ENCODE data around the gene PEA15. TPM values are rescaled to one million over a fixed set of nuclear protein-coding genes. Genes with fewer than 3 reads are reported as not detected.

PEA15 gene
- total and polyA plus RNA-seq, 5 experiments from 2014 or later: 3.9 to 13.2 (median 4.6) TPM

GRCh38 chr1:160236806-160237205, 31.6 kb downstream of the PEA15 start:
- no peak for DNase-seq
- POLR2A ChIA-PET: interaction anchor here (0.6 kb wide), 1 partner anchor 8 kb away, joined by 3 read pairs; no protein-coding TSS in a partner anchor
- Mint-ChIP-seq H3K27ac (peak overlapping the region in 1 of 10 donors; percentile 34), H3K36me3 (peaks cover 6 to 93% (median 20%) of the 10 kb centered on the region in 3 donors), H3K27me3 (no peaks in the 10 kb centered on the region), H3K9me3 (no peaks in the 10 kb centered on the region), H3K4me3 (no peak overlapping the region), H3K4me1 (peaks cover 5 to 17% (median 13%) of the 10 kb centered on the region in 4 donors)
- no peak for ATAC-seq

- POLR2A ChIA-PET: no interaction called here
- Mint-ChIP-seq H3K27ac (no peak overlapping the region), H3K9me3 (no peaks in the 10 kb centered on the region), H3K4me3 (no peak overlapping the region), H3K4me1 (peaks cover 5 to 17% (median 13%) of the 10 kb centered on the region in 4 donors), H3K27me3 (no peaks in the 10 kb centered on the region), H3K36me3 (peaks cover 6 to 95% (median 20%) of the 10 kb centered on the region in 3 donors)
- no peak for DNase-seq
- ATAC-seq: no peak
Measured at GRCh38 chr1:160237558-160237957, 32.4 kb downstream of the PEA15 start.

- ATAC-seq (no peak), DNase-seq (no peak)
- POLR2A ChIA-PET: interaction anchor here (0.5 to 0.6 kb wide), 2 partner anchors 12 to 191 kb away, joined by 3 read pairs; no protein-coding TSS in a partner anchor
- Mint-ChIP-seq H3K4me3 (no peak overlapping the region), H3K27me3 (no peaks in the 10 kb centered on the region), H3K27ac (peak overlapping the region in 2 of 10 donors; percentile 29 to 30), H3K9me3 (no peaks in the 10 kb centered on the region), H3K36me3 (peaks cover 6 to 95% (median 16%) of the 10 kb centered on the region in 3 donors), H3K4me1 (peaks cover 7 to 23% (median 15%) of the 10 kb centered on the region in 4 donors)
Measured at GRCh38 chr1:160238408-160238807, 33.2 kb downstream of the PEA15 start.

GRCh38 chr1:160239582-160240299, 34.6 kb downstream of the PEA15 start:
- Mint-ChIP-seq H3K27me3 (no peaks in the 10 kb centered on the region), H3K9me3 (no peaks in the 10 kb centered on the region), H3K36me3 (peaks cover 6 to 93% (median 19%) of the 10 kb centered on the region in 3 donors), H3K27ac (peak overlapping the region in 2 of 10 donors; percentile 31 to 43), H3K4me3 (no peak overlapping the region), H3K4me1 (peaks cover 5 to 22% (median 13%) of the 10 kb centered on the region in 4 donors)
- ATAC-seq (no peak), DNase-seq (no peak)
- POLR2A ChIA-PET: interaction anchor here (0.6 to 0.8 kb wide), 2 partner anchors 15 to 23 kb away, joined by 3 to 4 read pairs; partner anchors contain the start of gene DCAF8

GRCh38 chr1:160243767-160244166, 38.6 kb downstream of the PEA15 start:
- POLR2A ChIA-PET: interaction anchor here (1.1 kb wide), 1 partner anchor 18 kb away, joined by 3 read pairs; the partner anchor contains the start of gene DCAF8
- ATAC-seq (no peak), DNase-seq (no peak)
- Mint-ChIP-seq H3K4me3 (no peak overlapping the region), H3K27me3 (no peaks in the 10 kb centered on the region), H3K36me3 (peaks cover 0 to 65% (median 14%) of the 10 kb centered on the region in 3 donors), H3K27ac (peak overlapping the region in 3 of 10 donors; percentile 7 to 57 (median 16)), H3K9me3 (no peaks in the 10 kb centered on the region), H3K4me1 (peaks cover 13 to 30% (median 18%) of the 10 kb centered on the region in 4 donors)

- H3K27me3 Mint-ChIP-seq: no peaks in the 10 kb centered on the region
- H3K27ac Mint-ChIP-seq: peak overlapping the region in 1 of 10 donors; percentile 10
- peaks cover 13 to 30% (median 18%) of the 10 kb centered on the region in 4 donors for H3K4me1 Mint-ChIP-seq
- POLR2A ChIA-PET: interaction anchor here (1.1 kb wide), 1 partner anchor 18 kb away, joined by 3 read pairs; the partner anchor contains the start of gene DCAF8
- no peak for DNase-seq
- no peaks in the 10 kb centered on the region for H3K9me3 Mint-ChIP-seq
- H3K36me3 Mint-ChIP-seq: peaks cover 0 to 60% (median 12%) of the 10 kb centered on the region in 3 donors
- no peak overlapping the region for H3K4me3 Mint-ChIP-seq
- no peak for ATAC-seq
Measured at GRCh38 chr1:160244209-160244608, 39.0 kb downstream of the PEA15 start.

GRCh38 chr1:160245434-160245833, 40.2 kb downstream of the PEA15 start:
- H3K4me3 Mint-ChIP-seq: no peak overlapping the region
- peaks cover 0 to 52% (median 7%) of the 10 kb centered on the region in 3 donors for H3K36me3 Mint-ChIP-seq
- peak overlapping the region in 2 of 10 donors; percentile 10 to 21 for H3K27ac Mint-ChIP-seq
- no peaks in the 10 kb centered on the region for H3K9me3 Mint-ChIP-seq
- H3K4me1 Mint-ChIP-seq: peaks cover 13 to 30% (median 20%) of the 10 kb centered on the region in 4 donors
- ATAC-seq: no peak
- H3K27me3 Mint-ChIP-seq: no peaks in the 10 kb centered on the region
- DNase-seq: no peak
- POLR2A ChIA-PET: interaction anchor here (0.6 kb wide), 1 partner anchor 9 kb away, joined by 3 read pairs; no protein-coding TSS in a partner anchor

GRCh38 chr1:160247053-160247452, 41.9 kb downstream of the PEA15 start:
- H3K9me3 Mint-ChIP-seq: no peaks in the 10 kb centered on the region
- ATAC-seq: no peak
- DNase-seq: no peak
- H3K4me1 Mint-ChIP-seq: peaks cover 17 to 42% (median 26%) of the 10 kb centered on the region in 4 donors
- H3K36me3 Mint-ChIP-seq: peaks cover 0 to 47% (median 5%) of the 10 kb centered on the region in 3 donors
- POLR2A ChIA-PET: no interaction called here
- H3K27ac Mint-ChIP-seq: peak overlapping the region in 1 of 10 donors; percentile 15
- H3K27me3 Mint-ChIP-seq: no peaks in the 10 kb centered on the region
- no peak overlapping the region for H3K4me3 Mint-ChIP-seq

GRCh38 chr1:160251011-160251410, 45.8 kb downstream of the PEA15 start:
- no peaks in the 10 kb centered on the region for H3K27me3 Mint-ChIP-seq
- ATAC-seq (no peak), DNase-seq (no peak)
- POLR2A ChIA-PET: interaction anchor here (2.0 to 2.2 kb wide), 2 partner anchors 150 to 152 kb away, joined by 7 to 9 read pairs; partner anchors contain the start of gene IGSF8
- peaks cover 10 to 28% (median 18%) of the 10 kb centered on the region in 4 donors for H3K4me1 Mint-ChIP-seq
- H3K9me3 Mint-ChIP-seq: no peaks in the 10 kb centered on the region
- H3K27ac Mint-ChIP-seq: peak overlapping the region in 7 of 10 donors; percentile 21 to 90 (median 49)
- peaks cover 0 to 42% (median 3%) of the 10 kb centered on the region in 3 donors for H3K36me3 Mint-ChIP-seq
- H3K4me3 Mint-ChIP-seq: no peak overlapping the region

GRCh38 chr1:160251687-160252526, 46.7 kb downstream of the PEA15 start:
- Mint-ChIP-seq H3K36me3 (peaks cover 0 to 42% (median 3%) of the 10 kb centered on the region in 3 donors), H3K4me1 (peaks cover 14 to 29% (median 19%) of the 10 kb centered on the region in 4 donors), H3K4me3 (no peak overlapping the region), H3K9me3 (no peaks in the 10 kb centered on the region), H3K27me3 (no peaks in the 10 kb centered on the region), H3K27ac (peak overlapping the region; percentile 48 to 90 (median 78))
- POLR2A ChIA-PET: interaction anchor here (0.5 to 2.6 kb wide), 5 partner anchors 10 to 153 kb away, joined by 4 to 22 read pairs (median 7); partner anchors contain the start of genes DCAF8, IGSF8 and PEX19
- ATAC-seq (peak; percentile 98 to 99), DNase-seq (peak; percentile 28 to 77 (median 57))

- POLR2A ChIA-PET: no interaction called here
- Mint-ChIP-seq H3K27ac (peak overlapping the region in 1 of 10 donors; percentile 27), H3K36me3 (peaks cover 0 to 51% (median 5%) of the 10 kb centered on the region in 3 donors), H3K4me3 (no peak overlapping the region), H3K27me3 (no peaks in the 10 kb centered on the region), H3K9me3 (no peaks in the 10 kb centered on the region), H3K4me1 (peaks cover 21 to 51% (median 49%) of the 10 kb centered on the region in 4 donors)
- DNase-seq (no peak), ATAC-seq (no peak)
Measured at GRCh38 chr1:160255781-160256300, 50.7 kb downstream of the PEA15 start.

Data from naive thymus-derived CD8-positive, alpha-beta T cell (primary cell).